AG09309 (cell line): ENCODE data around the gene FUCA2.

Source experiments
- DNase-seq: peaks from one replicate; pipeline ENCODE4 v3.0.0-alpha.2; 2010; ENCODE audit warnings: low read depth
- H3K4me3 ChIP-seq: 2 replicates; pipeline ENCODE4 v1.5.1; 2011; ENCODE audit warnings: mild to moderate bottlenecking, low read depth, low read length, moderate library complexity; ENCODE audit not compliant: control insufficient read depth
- TF ChIP-seq, protein P1 (sequence below): IDR thresholded peaks from 2 replicates; pipeline ENCODE4 v1.5.1; 2011; ENCODE audit warnings: mild to moderate bottlenecking, low read depth, low read length, inconsistent platforms; ENCODE audit not compliant: insufficient read depth, control insufficient read depth; ENCODE audit errors: missing control alignments

Gene FUCA2

GRCh38 chr6:143553337-143553736, 41.8 kb upstream of the FUCA2 start:
- no peak overlapping the region for H3K4me3 ChIP-seq
- no peak for DNase-seq
- TF ChIP-seq, protein P1, sequence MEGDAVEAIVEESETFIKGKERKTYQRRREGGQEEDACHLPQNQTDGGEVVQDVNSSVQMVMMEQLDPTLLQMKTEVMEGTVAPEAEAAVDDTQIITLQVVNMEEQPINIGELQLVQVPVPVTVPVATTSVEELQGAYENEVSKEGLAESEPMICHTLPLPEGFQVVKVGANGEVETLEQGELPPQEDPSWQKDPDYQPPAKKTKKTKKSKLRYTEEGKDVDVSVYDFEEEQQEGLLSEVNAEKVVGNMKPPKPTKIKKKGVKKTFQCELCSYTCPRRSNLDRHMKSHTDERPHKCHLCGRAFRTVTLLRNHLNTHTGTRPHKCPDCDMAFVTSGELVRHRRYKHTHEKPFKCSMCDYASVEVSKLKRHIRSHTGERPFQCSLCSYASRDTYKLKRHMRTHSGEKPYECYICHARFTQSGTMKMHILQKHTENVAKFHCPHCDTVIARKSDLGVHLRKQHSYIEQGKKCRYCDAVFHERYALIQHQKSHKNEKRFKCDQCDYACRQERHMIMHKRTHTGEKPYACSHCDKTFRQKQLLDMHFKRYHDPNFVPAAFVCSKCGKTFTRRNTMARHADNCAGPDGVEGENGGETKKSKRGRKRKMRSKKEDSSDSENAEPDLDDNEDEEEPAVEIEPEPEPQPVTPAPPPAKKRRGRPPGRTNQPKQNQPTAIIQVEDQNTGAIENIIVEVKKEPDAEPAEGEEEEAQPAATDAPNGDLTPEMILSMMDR: no peak

- no peak for DNase-seq
- H3K4me3 ChIP-seq: no peak overlapping the region
- TF ChIP-seq, protein P1: no peak
Measured at GRCh38 chr6:143549949-143550268, 38.4 kb upstream of the FUCA2 start.

DNA sequence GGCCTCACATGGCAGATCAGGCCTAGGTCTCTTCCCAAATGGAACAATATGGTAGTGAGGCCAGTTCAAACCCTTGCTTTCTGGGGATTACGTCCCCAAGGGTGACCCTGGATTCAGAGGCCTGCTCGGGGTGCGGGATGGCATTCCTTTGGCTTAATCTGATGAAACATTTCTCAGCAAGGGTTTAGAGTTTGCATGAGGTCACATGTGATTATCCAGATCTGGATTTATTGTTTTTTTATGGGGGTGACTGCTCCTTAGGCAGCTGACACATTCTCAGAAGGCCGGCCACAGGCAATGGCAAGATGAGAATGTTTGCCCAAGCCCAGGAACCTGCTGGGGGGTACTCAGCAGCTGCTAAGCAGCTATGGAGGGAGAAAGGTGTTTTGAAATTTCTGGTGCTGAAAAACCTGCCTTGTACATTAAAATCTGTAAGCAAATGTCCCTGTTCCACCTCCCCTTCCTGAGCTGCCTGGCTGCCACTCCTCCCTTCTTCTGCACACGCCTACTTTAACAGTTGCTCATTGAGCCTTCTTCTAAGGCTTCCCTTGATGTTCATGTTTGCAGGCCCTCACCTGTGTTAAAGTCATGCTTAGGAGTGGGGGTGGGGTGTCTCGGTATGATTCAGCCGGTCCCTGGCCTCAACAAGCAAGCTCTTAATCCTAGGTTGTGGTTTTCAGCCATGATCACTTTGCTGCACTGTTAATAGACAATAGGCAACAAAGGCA, 37.9 kb upstream of the FUCA2 start:
- DNase-seq: no peak

DNA sequence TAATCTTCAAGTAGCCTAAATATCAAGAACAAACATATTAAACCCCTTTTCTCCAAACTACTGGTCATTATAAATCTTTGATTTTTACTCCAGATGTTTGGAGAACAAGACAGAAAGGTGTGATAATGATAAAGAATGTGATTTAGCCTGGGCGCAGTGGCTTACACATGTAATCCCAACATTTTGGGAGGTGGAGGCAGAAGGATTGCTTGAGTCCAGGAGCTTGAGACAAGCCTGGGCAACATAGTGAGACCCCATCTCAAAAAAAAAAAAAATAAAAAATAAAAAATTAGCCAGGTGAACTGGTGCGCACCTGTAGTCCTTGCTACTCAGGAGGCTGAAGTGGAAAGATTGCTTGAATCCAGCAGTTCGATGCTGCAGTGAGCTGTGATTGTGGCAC, 35.1 kb upstream of the FUCA2 start:
- DNase-seq: no peak
- H3K4me3 ChIP-seq: no peak overlapping the region
- TF ChIP-seq, protein P1: no peak

More for the DNA sequence above, 37.9 kb upstream of the FUCA2 start:
- TF ChIP-seq, protein P1: no peak
- no peak overlapping the region for H3K4me3 ChIP-seq

- TF ChIP-seq, protein P1: no peak
- no peak for DNase-seq
- H3K4me3 ChIP-seq: no peak overlapping the region
Measured at GRCh38 chr6:143545976-143546547, 34.5 kb upstream of the FUCA2 start.

DNA sequence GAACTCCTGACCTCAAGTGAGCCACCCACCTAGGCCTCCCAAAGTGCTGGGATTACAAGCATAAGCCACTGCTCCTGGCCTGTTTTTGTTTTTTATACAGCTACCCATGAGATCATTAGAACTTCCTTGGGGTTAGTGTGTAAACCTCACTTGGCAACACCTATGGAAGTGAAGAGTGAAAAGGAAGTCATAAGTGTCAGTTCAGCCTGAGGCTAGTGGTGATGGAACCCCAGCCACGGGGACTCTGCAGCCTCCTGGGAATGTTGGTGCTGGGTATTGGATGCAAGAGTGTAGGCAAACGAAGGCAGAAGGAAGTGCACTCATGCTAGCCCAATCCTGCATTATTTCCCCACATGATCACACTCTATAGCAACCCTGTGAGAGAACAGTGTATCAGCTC, 33.6 kb upstream of the FUCA2 start:
- H3K4me3 ChIP-seq: no peak overlapping the region
- DNase-seq: no peak
- TF ChIP-seq, protein P1: no peak

- no peak for DNase-seq
- H3K4me3 ChIP-seq: no peak overlapping the region
Measured at GRCh38 chr6:143544011-143544696, 32.6 kb upstream of the FUCA2 start.

More at GRCh38 chr6:143544011-143544696, 32.6 kb upstream of the FUCA2 start:
- TF ChIP-seq, protein P1: no peak
